HG03342 (cell line): ENCODE measurements around the gene ANXA1.

Source experiments
- ATAC-seq: cut with Tn5 transposase; IDR thresholded peaks from one replicate; pipeline ENCODE4 v1.9.1; 2021; ENCODE audit warnings: mild to moderate bottlenecking, moderate library complexity; ENCODE audit not compliant: unreplicated experiment

The ANXA1 gene

GRCh38 chr9:73202980-73203379 is 51.3 kb downstream of the ANXA1 start:
- ATAC-seq = no peak

- ATAC-seq = no peak
Measured at GRCh38 chr9:73204936-73205335, 53.3 kb downstream of the ANXA1 start.

- ATAC-seq = no peak
Measured at GRCh38 chr9:73206851-73207250, 55.2 kb downstream of the ANXA1 start.

- ATAC-seq = no peak
Measured at GRCh38 chr9:73210886-73211666, 59.4 kb downstream of the ANXA1 start.

GRCh38 chr9:73213300-73213699 is 61.6 kb downstream of the ANXA1 start:
- no peak for ATAC-seq

- no peak for ATAC-seq
Measured at GRCh38 chr9:73215249-73215648, 63.6 kb downstream of the ANXA1 start.

GRCh38 chr9:73216100-73216499 is 64.4 kb downstream of the ANXA1 start:
- ATAC-seq = no peak
